Activated CD8-positive, alpha-beta T cell treated with anti-CD3 and anti-CD28 coated beads for 36 hours (primary cell): ENCODE data around the gene SLC25A26. TPM values are rescaled to one million over a fixed set of nuclear protein-coding genes. Genes with fewer than 3 reads are reported as not detected.

Experiments used
- ATAC-seq: fragments of 200-7000 bp; cut with Tn5 transposase; one replicate; pipeline ENCODE4 v1.10.0; 2021; ENCODE audit warnings: mild to moderate bottlenecking, moderate library complexity
- CTCF ChIA-PET: fragments of 350-600 bp; sonication (Branson Sonifier 250); formaldehyde crosslinking; loops from one replicate; lab custom pipeline; 2021; ENCODE audit warnings: antibody characterized with exemption; lab: Charles Lee
- POLR2A ChIA-PET: fragments of 350-600 bp; sonication (Branson Sonifier 250); formaldehyde crosslinking; loops from one replicate; lab custom pipeline; 2021; ENCODE audit warnings: antibody characterized with exemption; lab: Charles Lee
- DNase-seq: peaks from one replicate; pipeline ENCODE4 v3.0.0-alpha.2; 2020
- H3K27ac Mint-ChIP-seq: one replicate; pipeline ENCODE4 v1.8.0; 2021; ENCODE audit warnings: mild to moderate bottlenecking, mixed read lengths
- H3K27me3 Mint-ChIP-seq: one replicate; pipeline ENCODE4 v1.8.0; 2021; ENCODE audit warnings: mixed read lengths
- H3K36me3 Mint-ChIP-seq: one replicate; pipeline ENCODE4 v1.8.0; 2021; ENCODE audit warnings: low read depth, mixed read lengths
- H3K4me1 Mint-ChIP-seq: one replicate; pipeline ENCODE4 v1.8.0; 2021; ENCODE audit warnings: low read depth, mixed read lengths
- H3K4me3 Mint-ChIP-seq: one replicate; pipeline ENCODE4 v1.8.0; 2021; ENCODE audit warnings: mild to moderate bottlenecking, moderate library complexity, mixed read lengths
- H3K9me3 Mint-ChIP-seq: one replicate; pipeline ENCODE4 v1.8.0; 2021; ENCODE audit warnings: mixed read lengths
- CTCF ChIP-seq: fragments of 200-600 bp; IDR thresholded peaks from one replicate; pipeline ENCODE4 v1.8.0; 2022; ENCODE audit warnings: antibody characterized with exemption, mild to moderate bottlenecking
- intact Hi-C: fragments of 100-400 bp; cut with micrococcal nuclease; formaldehyde crosslinking; loops from one replicate; pipeline ENCODE4 v1.10.0; 2022
- total RNA-seq, 2 experiments: library from RNA; stranded (reverse); gene quantifications; one replicate each; pipeline ENCODE4 v1.2.3, GENCODE V29; 2021

SLC25A26 gene
- total RNA-seq, 2 experiments from 2014 or later, result 28.5 to 31.0 TPM

- Mint-ChIP-seq H3K4me1 (peaks cover 56% of the 10 kb centered on the region), H3K36me3 (peaks cover 62% of the 10 kb centered on the region), H3K27ac (no peak overlapping the region), H3K27me3 (no peaks in the 10 kb centered on the region), H3K4me3 (no peak overlapping the region), H3K9me3 (peaks cover 9% of the 10 kb centered on the region)
- DNase-seq (no peak), ATAC-seq (no peak)
- intact Hi-C loops, result no loop called here
- CTCF ChIA-PET, result no interaction called here
- POLR2A ChIA-PET, result no interaction called here
- TF ChIP-seq CTCF, result no peak
Measured at GRCh38 chr3:66227915-66228314, 7.1 kb downstream of the SLC25A26 start.

- ChIA-PET POLR2A (no interaction called here), CTCF (no interaction called here)
- Mint-ChIP-seq H3K27ac (no peak overlapping the region), H3K4me1 (peaks cover 49% of the 10 kb centered on the region), H3K36me3 (peaks cover 57% of the 10 kb centered on the region), H3K27me3 (no peaks in the 10 kb centered on the region), H3K4me3 (no peak overlapping the region), H3K9me3 (peaks cover 11% of the 10 kb centered on the region)
- DNase-seq, result no peak
- TF ChIP-seq CTCF, result no peak
- ATAC-seq, result no peak
- intact Hi-C loops, result no loop called here
Measured at GRCh38 chr3:66228707-66229106, 7.9 kb downstream of the SLC25A26 start.

- Mint-ChIP-seq H3K9me3 (peaks cover 9% of the 10 kb centered on the region), H3K27me3 (no peaks in the 10 kb centered on the region), H3K4me1 (peaks cover 39% of the 10 kb centered on the region), H3K27ac (no peak overlapping the region), H3K4me3 (no peak overlapping the region), H3K36me3 (peaks cover 48% of the 10 kb centered on the region)
- intact Hi-C loops, result no loop called here
- no peak for DNase-seq
- CTCF ChIA-PET, result no interaction called here
- POLR2A ChIA-PET, result no interaction called here
- no peak for TF ChIP-seq CTCF
- ATAC-seq, result no peak
Measured at GRCh38 chr3:66229931-66230330, 9.1 kb downstream of the SLC25A26 start.

GRCh38 chr3:66233033-66233432, 12.2 kb downstream of the SLC25A26 start:
- Mint-ChIP-seq H3K9me3 (peaks cover 23% of the 10 kb centered on the region), H3K27me3 (no peaks in the 10 kb centered on the region), H3K4me3 (no peak overlapping the region), H3K4me1 (peaks cover 27% of the 10 kb centered on the region), H3K27ac (no peak overlapping the region), H3K36me3 (peaks cover 50% of the 10 kb centered on the region)
- ChIA-PET CTCF (interaction anchor here (0.9 kb wide), 1 partner anchor 9 kb away, joined by 3 read pairs; no protein-coding TSS in a partner anchor), POLR2A (no interaction called here)
- ATAC-seq, result no peak
- DNase-seq, result no peak
- intact Hi-C loops, result no loop called here
- TF ChIP-seq CTCF, result no peak

GRCh38 chr3:66236281-66236680, 15.5 kb downstream of the SLC25A26 start:
- no peaks in the 10 kb centered on the region for H3K27me3 Mint-ChIP-seq
- intact Hi-C loops, result no loop called here
- POLR2A ChIA-PET, result interaction anchor here (1.8 kb wide), 1 partner anchor 13 kb away, joined by 5 read pairs; no protein-coding TSS in a partner anchor
- no peak for DNase-seq
- ATAC-seq, result no peak
- peaks cover 26% of the 10 kb centered on the region for H3K4me1 Mint-ChIP-seq
- CTCF ChIA-PET, result interaction anchor here (1.0 to 2.4 kb wide), 2 partner anchors 15 to 17 kb away, joined by 3 to 8 read pairs; partner anchors contain the start of gene SLC25A26
- no peak overlapping the region for H3K4me3 Mint-ChIP-seq
- H3K36me3 Mint-ChIP-seq, result peaks cover 63% of the 10 kb centered on the region
- peaks cover 37% of the 10 kb centered on the region for H3K9me3 Mint-ChIP-seq
- no peak for TF ChIP-seq CTCF
- no peak overlapping the region for H3K27ac Mint-ChIP-seq
